Sigmoid colon (tissue), 4 donors: ENCODE measurements around the gene PRXL2A.

Experiments used
- EP300 ChIP-seq, 4 donors: sonication (generic); formaldehyde crosslinking; IDR thresholded peaks; one replicate each; pipeline ENCODE4 v1.6.1; 2017; ENCODE audit warnings: antibody characterized with exemption in 4 of 4
- POLR2A ChIP-seq, 2 donors: fragments of 450-650 bp; IDR thresholded peaks; one replicate each; pipeline ENCODE4 v1.6.1; 2016; ENCODE audit warnings: antibody characterized with exemption in 2 of 2, mild to moderate bottlenecking in 2 of 2, moderate library complexity in 2 of 2
- POLR2AphosphoS5 ChIP-seq, 4 donors: sonication (generic); formaldehyde crosslinking; IDR thresholded peaks; one replicate each; pipeline ENCODE4 v1.6.1; 2017; ENCODE audit warnings: antibody characterized with exemption in 4 of 4
- TF ChIP-seq, protein P1 (sequence below), 4 experiments: fragments of 450-650 bp in 3 of 4; fragments of 200-600 bp in 1 of 4; IDR thresholded peaks; one replicate each; pipeline ENCODE4 v1.5.1; 2016 to 2019; ENCODE audit warnings: antibody characterized with exemption in 4 of 4, mild to moderate bottlenecking in 3 of 4, moderate library complexity in 2 of 4

DNA sequence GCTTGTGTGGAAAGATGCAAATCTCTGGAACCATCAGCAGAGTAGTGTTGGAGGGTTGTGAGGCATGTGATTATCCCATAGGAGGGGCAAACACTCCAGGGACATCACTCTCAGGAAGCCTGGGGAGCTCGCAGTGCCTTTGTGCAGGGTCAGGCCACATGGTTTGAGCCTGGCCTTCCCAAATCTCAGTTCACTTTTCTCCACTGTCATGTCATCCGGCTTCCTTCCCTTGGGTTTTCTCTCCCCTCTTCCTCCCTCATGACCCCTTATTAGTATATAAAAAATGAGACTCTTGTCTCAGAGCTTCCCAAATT lies 66.2 kb downstream of the PRXL2A start:
- TF ChIP-seq, protein P1, sequence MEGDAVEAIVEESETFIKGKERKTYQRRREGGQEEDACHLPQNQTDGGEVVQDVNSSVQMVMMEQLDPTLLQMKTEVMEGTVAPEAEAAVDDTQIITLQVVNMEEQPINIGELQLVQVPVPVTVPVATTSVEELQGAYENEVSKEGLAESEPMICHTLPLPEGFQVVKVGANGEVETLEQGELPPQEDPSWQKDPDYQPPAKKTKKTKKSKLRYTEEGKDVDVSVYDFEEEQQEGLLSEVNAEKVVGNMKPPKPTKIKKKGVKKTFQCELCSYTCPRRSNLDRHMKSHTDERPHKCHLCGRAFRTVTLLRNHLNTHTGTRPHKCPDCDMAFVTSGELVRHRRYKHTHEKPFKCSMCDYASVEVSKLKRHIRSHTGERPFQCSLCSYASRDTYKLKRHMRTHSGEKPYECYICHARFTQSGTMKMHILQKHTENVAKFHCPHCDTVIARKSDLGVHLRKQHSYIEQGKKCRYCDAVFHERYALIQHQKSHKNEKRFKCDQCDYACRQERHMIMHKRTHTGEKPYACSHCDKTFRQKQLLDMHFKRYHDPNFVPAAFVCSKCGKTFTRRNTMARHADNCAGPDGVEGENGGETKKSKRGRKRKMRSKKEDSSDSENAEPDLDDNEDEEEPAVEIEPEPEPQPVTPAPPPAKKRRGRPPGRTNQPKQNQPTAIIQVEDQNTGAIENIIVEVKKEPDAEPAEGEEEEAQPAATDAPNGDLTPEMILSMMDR (IDR thresholded peaks at IDR 0.05) = no peak
- TF ChIP-seq POLR2A (IDR thresholded peaks at IDR 0.05) (no peak), POLR2AphosphoS5 (IDR thresholded peaks at IDR 0.05) (no peak), EP300 (IDR thresholded peaks at IDR 0.05) (no peak)
